ENCODE measurements around the gene OR1J4.
"Not testable (repeated sequence)": the region's sequence is repeated elsewhere in the genome, so short reads cannot be mapped to it uniquely, and the experiment has no call there.

Gene OR1J4

DNA sequence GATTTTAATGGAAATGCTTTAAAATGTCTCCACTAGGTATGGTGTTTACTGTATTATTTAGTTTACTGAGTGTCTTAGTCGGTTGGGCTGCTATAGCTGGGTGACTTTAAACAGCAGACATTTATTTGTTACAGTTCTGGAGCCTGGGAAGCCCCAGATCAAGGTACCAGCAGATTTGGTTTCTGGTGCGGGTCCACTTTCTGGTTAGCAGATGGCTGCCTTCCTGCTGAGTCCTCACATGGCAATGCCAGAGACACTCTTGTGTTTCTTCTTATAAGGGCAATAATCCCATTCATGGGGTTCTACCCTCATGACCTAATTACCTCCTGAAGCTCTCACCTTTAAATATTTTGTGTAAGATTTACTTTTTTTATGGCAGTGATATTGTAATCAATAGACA is 715 bp upstream of the OR1J4 start:
- H3K4me1 ChIP-seq (ENCODE audit: low read length) = no peaks in the 10 kb centered on the region
- DNase-seq = no peak
- no peaks in the 10 kb centered on the region for H3F3A ChIP-seq (ENCODE audit: insufficient read depth, low read length)
- TF ChIP-seq EZH2 (optimal IDR thresholded peaks at IDR 0.05; ENCODE audit: low read depth, low read length) = no peak
- TF ChIP-seq EZH2phosphoT487 (IDR thresholded peaks at IDR 0.05; ENCODE audit: low read length) = no peak
- TF ChIP-seq CTCF (IDR thresholded peaks at IDR 0.05; ENCODE audit: low read length) = no peak
- H3K27me3 ChIP-seq (replicated peaks; ENCODE audit: insufficient read depth, low read length) = no peaks in the 10 kb centered on the region
- H3K27ac ChIP-seq (ENCODE audit: low read length) = no peak overlapping the region
- H3K79me2 ChIP-seq (ENCODE audit: low read length) = no peaks in the 10 kb centered on the region
- H3K4me2 ChIP-seq (ENCODE audit: low read depth, low read length) = no peak overlapping the region
- H4K20me1 ChIP-seq (ENCODE audit: insufficient read depth, low read length) = no peaks in the 10 kb centered on the region
- H3K9me3 ChIP-seq (replicated peaks; ENCODE audit: insufficient read depth, low read length) = no peaks in the 10 kb centered on the region
- no peak overlapping the region for H3K9ac ChIP-seq (ENCODE audit: low read length)
- no peak overlapping the region for H2AFZ ChIP-seq (ENCODE audit: low read length)
- H3K4me3 ChIP-seq (ENCODE audit: low read length) = no peak overlapping the region
- H3K9me2 ChIP-seq (replicated peaks; ENCODE audit: insufficient read depth, low read length) = no peaks in the 10 kb centered on the region
- no peaks in the 10 kb centered on the region for H3K36me3 ChIP-seq (replicated peaks; ENCODE audit: insufficient read depth, low read length)

DNA sequence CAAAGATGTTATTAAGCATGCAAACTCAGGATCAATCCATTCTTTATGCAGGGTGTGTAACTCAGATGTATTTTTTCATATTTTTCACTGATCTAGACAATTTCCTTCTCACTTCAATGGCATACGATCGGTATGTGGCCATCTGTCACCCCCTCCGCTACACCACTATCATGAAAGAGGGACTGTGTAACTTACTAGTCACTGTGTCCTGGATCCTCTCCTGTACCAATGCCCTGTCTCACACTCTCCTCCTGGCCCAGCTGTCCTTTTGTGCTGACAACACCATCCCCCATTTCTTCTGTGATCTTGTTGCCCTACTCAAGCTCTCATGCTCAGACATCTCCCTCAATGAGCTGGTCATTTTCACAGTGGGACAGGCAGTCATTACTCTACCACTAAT is 435 bp downstream of the OR1J4 start:
- H3K36me3 ChIP-seq (replicated peaks; ENCODE audit: insufficient read depth, low read length) = no peaks in the 10 kb centered on the region
- TF ChIP-seq EZH2phosphoT487 (IDR thresholded peaks at IDR 0.05; ENCODE audit: low read length) = no peak
- no peak for TF ChIP-seq EZH2 (optimal IDR thresholded peaks at IDR 0.05; ENCODE audit: low read depth, low read length)
- DNase-seq = no peak
- no peaks in the 10 kb centered on the region for H3K27me3 ChIP-seq (replicated peaks; ENCODE audit: insufficient read depth, low read length)
- no peaks in the 10 kb centered on the region for H3K4me1 ChIP-seq (ENCODE audit: low read length)
- no peaks in the 10 kb centered on the region for H3K9me3 ChIP-seq (replicated peaks; ENCODE audit: insufficient read depth, low read length)
- H3K4me3 ChIP-seq (ENCODE audit: low read length) = no peak overlapping the region
- no peaks in the 10 kb centered on the region for H3F3A ChIP-seq (ENCODE audit: insufficient read depth, low read length)
- no peaks in the 10 kb centered on the region for H3K9me2 ChIP-seq (replicated peaks; ENCODE audit: insufficient read depth, low read length)
- no peak overlapping the region for H2AFZ ChIP-seq (ENCODE audit: low read length)
- no peak overlapping the region for H3K9ac ChIP-seq (ENCODE audit: low read length)
- H3K79me2 ChIP-seq (ENCODE audit: low read length) = no peaks in the 10 kb centered on the region
- H4K20me1 ChIP-seq (ENCODE audit: insufficient read depth, low read length) = no peaks in the 10 kb centered on the region
- H3K27ac ChIP-seq (ENCODE audit: low read length) = no peak overlapping the region
- no peak overlapping the region for H3K4me2 ChIP-seq (ENCODE audit: low read depth, low read length)

DNA sequence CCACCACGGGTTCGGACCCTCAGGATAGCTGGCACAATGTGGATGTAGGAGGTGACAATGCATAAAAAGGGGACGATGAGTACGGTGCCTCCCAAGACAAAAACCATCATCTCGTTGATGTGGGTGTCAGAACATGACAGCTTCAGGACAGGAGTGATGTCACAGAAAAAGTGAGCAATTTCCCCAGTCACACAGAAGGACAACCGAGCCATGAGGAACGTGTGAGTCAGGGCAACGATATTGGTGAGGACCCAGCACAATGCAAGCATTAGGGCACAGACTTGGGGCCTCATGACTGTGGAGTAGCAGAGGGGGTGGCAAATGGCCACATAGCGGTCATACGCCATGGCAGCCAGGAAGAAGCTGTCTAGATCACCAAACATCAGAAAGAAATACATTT is 7.7 kb downstream of the OR1J4 start:
- H3K4me2 ChIP-seq (ENCODE audit: low read depth, low read length) = no peak overlapping the region
- H2AFZ ChIP-seq (ENCODE audit: low read length) = no peak overlapping the region
- no peaks in the 10 kb centered on the region for H3F3A ChIP-seq (ENCODE audit: insufficient read depth, low read length)
- no peaks in the 10 kb centered on the region for H3K36me3 ChIP-seq (replicated peaks; ENCODE audit: insufficient read depth, low read length)
- no peaks in the 10 kb centered on the region for H3K79me2 ChIP-seq (ENCODE audit: low read length)
- H4K20me1 ChIP-seq (ENCODE audit: insufficient read depth, low read length) = no peaks in the 10 kb centered on the region
- no peaks in the 10 kb centered on the region for H3K27me3 ChIP-seq (replicated peaks; ENCODE audit: insufficient read depth, low read length)
- H3K9ac ChIP-seq (ENCODE audit: low read length) = no peak overlapping the region
- no peak overlapping the region for H3K27ac ChIP-seq (ENCODE audit: low read length)
- DNase-seq = no peak
- H3K4me3 ChIP-seq (ENCODE audit: low read length) = no peak overlapping the region
- no peaks in the 10 kb centered on the region for H3K4me1 ChIP-seq (ENCODE audit: low read length)
- no peak for TF ChIP-seq EZH2 (optimal IDR thresholded peaks at IDR 0.05; ENCODE audit: low read depth, low read length)
- TF ChIP-seq EZH2phosphoT487 (IDR thresholded peaks at IDR 0.05; ENCODE audit: low read length) = no peak
- no peak for TF ChIP-seq CTCF (IDR thresholded peaks at IDR 0.05; ENCODE audit: low read length)
- H3K9me2 ChIP-seq (replicated peaks; ENCODE audit: insufficient read depth, low read length) = no peaks in the 10 kb centered on the region
- H3K9me3 ChIP-seq (replicated peaks; ENCODE audit: insufficient read depth, low read length) = no peaks in the 10 kb centered on the region

GRCh38 chr9:122527193-122527592 is 8.3 kb downstream of the OR1J4 start, which contains the start of gene OR1N1:
Gene OR1N1, minus strand, starts transcription at chr9:122527293. Its CDS starts 0 bp downstream, at chr9:122527293.
- no peaks in the 10 kb centered on the region for H3K36me3 ChIP-seq (replicated peaks; ENCODE audit: insufficient read depth, low read length)
- no peaks in the 10 kb centered on the region for H3K9me2 ChIP-seq (replicated peaks; ENCODE audit: insufficient read depth, low read length)
- DNase-seq = no peak
- H3K27me3 ChIP-seq (replicated peaks; ENCODE audit: insufficient read depth, low read length) = no peaks in the 10 kb centered on the region
- no peaks in the 10 kb centered on the region for H3K4me1 ChIP-seq (ENCODE audit: low read length)
- no peaks in the 10 kb centered on the region for H3K9me3 ChIP-seq (replicated peaks; ENCODE audit: insufficient read depth, low read length)
- H3K9ac ChIP-seq (ENCODE audit: low read length) = no peak within 1 kb of the TSS
- no peak within 1 kb of the TSS for H3K27ac ChIP-seq (ENCODE audit: low read length)
- H3K4me2 ChIP-seq (ENCODE audit: low read depth, low read length) = no peak within 1 kb of the TSS
- H3K4me3 ChIP-seq (ENCODE audit: low read length) = no peak within 1 kb of the TSS
- H2AFZ ChIP-seq (ENCODE audit: low read length) = no peak within 1 kb of the TSS
- no peaks in the 10 kb centered on the region for H3F3A ChIP-seq (ENCODE audit: insufficient read depth, low read length)
- H3K79me2 ChIP-seq (ENCODE audit: low read length) = no peaks in the 10 kb centered on the region
- TF ChIP-seq EZH2 (optimal IDR thresholded peaks at IDR 0.05; ENCODE audit: low read depth, low read length) (no peak), CTCF (IDR thresholded peaks at IDR 0.05; ENCODE audit: low read length) (no peak), EZH2phosphoT487 (IDR thresholded peaks at IDR 0.05; ENCODE audit: low read length) (no peak)
- H4K20me1 ChIP-seq (ENCODE audit: insufficient read depth, low read length) = no peaks in the 10 kb centered on the region

DNA sequence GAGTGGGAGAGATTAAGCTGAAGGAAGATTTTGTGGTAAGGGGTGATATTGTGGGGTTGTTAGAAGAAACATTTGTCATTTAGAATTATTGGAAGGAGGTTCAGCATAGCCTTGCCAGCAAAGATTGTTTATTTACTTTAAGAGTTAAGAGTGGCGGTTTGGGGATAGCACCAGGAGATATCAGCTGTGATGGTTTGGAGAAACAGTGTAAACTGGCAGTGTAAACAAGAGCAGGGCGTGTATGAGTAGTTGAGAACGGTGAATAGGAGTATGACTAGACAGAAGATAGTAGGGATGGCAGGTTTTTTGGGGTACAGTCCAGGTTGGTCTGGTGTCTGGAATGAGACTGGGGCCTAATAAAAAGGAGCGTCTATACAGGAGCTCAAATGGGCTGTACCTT is 12.2 kb downstream of the OR1J4 start:
- H3K4me2 ChIP-seq (ENCODE audit: low read depth, low read length); H3K9me2 ChIP-seq (replicated peaks; ENCODE audit: insufficient read depth, low read length); H3K4me1 ChIP-seq (ENCODE audit: low read length); H2AFZ ChIP-seq (ENCODE audit: low read length); DNase-seq; H3K27me3 ChIP-seq (replicated peaks; ENCODE audit: insufficient read depth, low read length); H3K36me3 ChIP-seq (replicated peaks; ENCODE audit: insufficient read depth, low read length); H3K9ac ChIP-seq (ENCODE audit: low read length); H3K9me3 ChIP-seq (replicated peaks; ENCODE audit: insufficient read depth, low read length); H3K27ac ChIP-seq (ENCODE audit: low read length); H4K20me1 ChIP-seq (ENCODE audit: insufficient read depth, low read length); H3K79me2 ChIP-seq (ENCODE audit: low read length); H3F3A ChIP-seq (ENCODE audit: insufficient read depth, low read length); H3K4me3 ChIP-seq (ENCODE audit: low read length): not testable (repeated sequence)
